ENCODE results near the gene ACCSL.
A peak's percentile ranks its signal among the peaks of the same experiment; 100 is the strongest.

Gene ACCSL

GRCh38 chr11:44047298-44047697 is 483 bp upstream of the ACCSL start:
- no peak overlapping the region for H3K9ac ChIP-seq
- H3K27ac ChIP-seq: no peak overlapping the region
- H3K9me3 ChIP-seq: no peaks in the 10 kb centered on the region
- no peak overlapping the region for H3K4me2 ChIP-seq
- no peak for TF ChIP-seq Cebpa-rat (IDR thresholded peaks at IDR 0.05)
- H3K36me3 ChIP-seq: no peaks in the 10 kb centered on the region
- no peak overlapping the region for H3K4me3 ChIP-seq
- no peaks in the 10 kb centered on the region for H3K27me3 ChIP-seq
- H4K20me1 ChIP-seq: no peaks in the 10 kb centered on the region
- H3K4me1 ChIP-seq: no peaks in the 10 kb centered on the region

- H3K9ac ChIP-seq: no peak overlapping the region
- H4K20me1 ChIP-seq: no peaks in the 10 kb centered on the region
- no peaks in the 10 kb centered on the region for H3K36me3 ChIP-seq
- H3K4me3 ChIP-seq: no peak overlapping the region
- no peak overlapping the region for H3K4me2 ChIP-seq
- TF ChIP-seq Cebpa-rat (IDR thresholded peaks at IDR 0.05): no peak
- no peaks in the 10 kb centered on the region for H3K9me3 ChIP-seq
- no peak overlapping the region for H3K27ac ChIP-seq
- H3K27me3 ChIP-seq: no peaks in the 10 kb centered on the region
- no peaks in the 10 kb centered on the region for H3K4me1 ChIP-seq
These were observed 2.1 kb downstream of the ACCSL start for GRCh38 chr11:44049832-44050231.

- Histone ChIP-seq H4K20me1 (no peaks in the 10 kb centered on the region), H3K4me1 (no peaks in the 10 kb centered on the region), H3K27me3 (no peaks in the 10 kb centered on the region), H3K9ac (no peak overlapping the region), H3K4me3 (no peak overlapping the region), H3K27ac (no peak overlapping the region), H3K36me3 (no peaks in the 10 kb centered on the region), H3K9me3 (no peaks in the 10 kb centered on the region), H3K4me2 (no peak overlapping the region)
- TF ChIP-seq Cebpa-rat (IDR thresholded peaks at IDR 0.05): no peak
These were observed 3.4 kb downstream of the ACCSL start for GRCh38 chr11:44051171-44051570.

- Histone ChIP-seq H3K27me3 (no peaks in the 10 kb centered on the region), H3K27ac (no peak overlapping the region), H3K9me3 (no peaks in the 10 kb centered on the region), H3K4me3 (no peak overlapping the region), H3K36me3 (no peaks in the 10 kb centered on the region), H3K4me2 (no peak overlapping the region), H4K20me1 (no peaks in the 10 kb centered on the region), H3K4me1 (no peaks in the 10 kb centered on the region), H3K9ac (no peak overlapping the region)
- TF ChIP-seq Cebpa-rat (IDR thresholded peaks at IDR 0.05): no peak
These were observed 9.6 kb downstream of the ACCSL start for GRCh38 chr11:44057340-44057739.

GRCh38 chr11:44058275-44058674 is 10.5 kb downstream of the ACCSL start:
- no peaks in the 10 kb centered on the region for H3K4me1 ChIP-seq
- no peaks in the 10 kb centered on the region for H3K27me3 ChIP-seq
- no peak overlapping the region for H3K4me2 ChIP-seq
- no peak overlapping the region for H3K27ac ChIP-seq
- TF ChIP-seq Cebpa-rat (IDR thresholded peaks at IDR 0.05): no peak
- no peaks in the 10 kb centered on the region for H4K20me1 ChIP-seq
- no peaks in the 10 kb centered on the region for H3K9me3 ChIP-seq
- H3K36me3 ChIP-seq: no peaks in the 10 kb centered on the region
- H3K4me3 ChIP-seq: no peak overlapping the region
- no peak overlapping the region for H3K9ac ChIP-seq

GRCh38 chr11:44065161-44065661 is 17.4 kb downstream of the ACCSL start:
- TF ChIP-seq Cebpa-rat (IDR thresholded peaks at IDR 0.05): no peak
- H3K4me1 ChIP-seq: 0 out of 2 replicates have a peak, but pooled peaks cover 2% of the 10 kb centered on the region
- H4K20me1 ChIP-seq: no peaks in the 10 kb centered on the region
- no peak overlapping the region for H3K4me2 ChIP-seq
- no peaks in the 10 kb centered on the region for H3K36me3 ChIP-seq
- peaks cover 15% of the 10 kb centered on the region for H3K27me3 ChIP-seq
- H3K27ac ChIP-seq: no peak overlapping the region
- H3K9ac ChIP-seq: no peak overlapping the region
- H3K9me3 ChIP-seq: peaks cover 13% of the 10 kb centered on the region; the same call in 1 of the 2 replicates
- H3K4me3 ChIP-seq: no peak overlapping the region

GRCh38 chr11:44065841-44066731 is 18.3 kb downstream of the ACCSL start, which contains the start of gene ACCS:
ACCS (plus strand) TSS chr11:44066270; CDS start chr11:44067628, 1,358 bp downstream.
- H3K9ac ChIP-seq: peak within 1 kb of the TSS; percentile 51
- peaks cover 13% of the 10 kb centered on the region; the same call in 1 of the 2 replicates for H3K9me3 ChIP-seq
- H4K20me1 ChIP-seq: no peaks in the 10 kb centered on the region
- 0 out of 2 replicates have a peak, but pooled peaks cover 5% of the 10 kb centered on the region for H3K4me1 ChIP-seq
- 0 out of 2 replicates have a peak within 1 kb of the TSS, but pooled peaks have one; percentile 28 for H3K27ac ChIP-seq
- H3K4me2 ChIP-seq: peak within 1 kb of the TSS; percentile 70
- peak within 1 kb of the TSS; percentile 59 for H3K4me3 ChIP-seq
- no peaks in the 10 kb centered on the region for H3K36me3 ChIP-seq
- peaks cover 15% of the 10 kb centered on the region for H3K27me3 ChIP-seq
- no peak for TF ChIP-seq Cebpa-rat (IDR thresholded peaks at IDR 0.05)

GRCh38 chr11:44066732-44067141 is 19.0 kb downstream of the ACCSL start:
- no peak for TF ChIP-seq Cebpa-rat (IDR thresholded peaks at IDR 0.05)
- H4K20me1 ChIP-seq: no peaks in the 10 kb centered on the region
- H3K27ac ChIP-seq: no peak overlapping the region
- H3K4me2 ChIP-seq: peak overlapping the region; percentile 70
- no peak overlapping the region for H3K9ac ChIP-seq
- peaks cover 13% of the 10 kb centered on the region; the same call in 1 of the 2 replicates for H3K9me3 ChIP-seq
- 0 out of 2 replicates have a peak, but pooled peaks cover 5% of the 10 kb centered on the region for H3K4me1 ChIP-seq
- H3K4me3 ChIP-seq: peak overlapping the region; percentile 59; the same call in 1 of the 2 replicates
- no peaks in the 10 kb centered on the region for H3K36me3 ChIP-seq
- H3K27me3 ChIP-seq: peaks cover 15% of the 10 kb centered on the region

GRCh38 chr11:44067266-44067665 is 19.5 kb downstream of the ACCSL start:
- Histone ChIP-seq H3K9me3 (peaks cover 13% of the 10 kb centered on the region; the same call in 1 of the 2 replicates), H4K20me1 (no peaks in the 10 kb centered on the region), H3K27me3 (peaks cover 15% of the 10 kb centered on the region), H3K36me3 (no peaks in the 10 kb centered on the region), H3K4me2 (no peak overlapping the region), H3K4me1 (0 out of 2 replicates have a peak, but pooled peaks cover 5% of the 10 kb centered on the region), H3K27ac (no peak overlapping the region), H3K9ac (no peak overlapping the region), H3K4me3 (no peak overlapping the region)
- TF ChIP-seq Cebpa-rat (IDR thresholded peaks at IDR 0.05): no peak

- Histone ChIP-seq H3K4me1 (0 out of 2 replicates have a peak, but pooled peaks cover 5% of the 10 kb centered on the region), H3K27me3 (peaks cover 15% of the 10 kb centered on the region), H3K4me2 (no peak overlapping the region), H3K27ac (no peak overlapping the region), H3K4me3 (no peak overlapping the region), H4K20me1 (no peaks in the 10 kb centered on the region), H3K9me3 (peaks cover 13% of the 10 kb centered on the region; the same call in 1 of the 2 replicates), H3K36me3 (no peaks in the 10 kb centered on the region), H3K9ac (no peak overlapping the region)
- no peak for TF ChIP-seq Cebpa-rat (IDR thresholded peaks at IDR 0.05)
These were observed 20.4 kb downstream of the ACCSL start for GRCh38 chr11:44068180-44068579.

Measured in BLaER1 (cell line).